ENCODE data around the gene RABGGTA. TPM values are rescaled to one million over a fixed set of nuclear protein-coding genes. Genes with fewer than 3 reads are reported as not detected.
A peak's percentile ranks its signal among the peaks of the same experiment; 100 is the strongest.

Gene RABGGTA
- total RNA-seq, 1 donor from 2014 or later: 25.9 TPM

DNA sequence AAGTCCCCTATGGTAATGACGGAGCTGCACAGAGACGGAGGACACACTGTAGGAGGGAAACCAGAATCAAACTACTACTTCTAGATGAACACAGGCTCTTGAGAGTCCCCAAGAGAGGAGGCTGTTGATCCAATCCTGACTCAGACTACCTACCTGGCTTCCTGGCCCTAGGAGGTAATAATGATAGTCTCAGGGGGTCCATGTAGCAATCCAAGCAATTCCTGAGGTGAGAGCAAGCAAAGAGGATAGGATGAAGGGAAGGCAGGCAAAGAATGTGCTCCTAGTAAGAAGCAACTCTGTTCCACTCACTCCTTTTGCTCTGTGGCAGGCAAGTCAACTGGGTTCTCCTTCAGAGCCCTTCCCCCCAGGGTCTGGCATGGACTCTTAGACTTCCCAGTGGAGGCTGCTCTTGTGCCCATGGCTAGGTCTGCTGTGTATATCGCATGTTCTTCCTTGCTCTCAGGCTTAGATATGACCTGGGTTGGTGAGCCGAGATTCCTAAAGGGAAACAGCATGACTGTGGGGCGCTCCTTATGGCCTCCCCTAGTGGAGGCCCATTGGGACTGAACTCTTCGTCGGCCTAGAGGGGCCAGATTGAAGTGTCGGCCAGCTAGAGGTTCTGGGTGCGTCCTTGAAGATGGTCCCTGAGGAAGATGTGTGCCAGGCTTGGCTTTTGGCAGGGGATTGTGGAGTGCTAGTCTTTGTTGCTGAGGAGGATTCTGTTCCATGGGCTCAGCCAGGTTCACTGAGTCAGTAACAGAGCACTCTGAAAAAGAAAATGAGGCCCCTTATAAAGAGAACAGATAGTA, 31.1 kb downstream of the RABGGTA start:
- Mint-ChIP-seq H3K36me3 (ENCODE audit: insufficient read depth) (peaks cover 24% of the 10 kb centered on the region), H3K4me3 (ENCODE audit: low read depth) (peak overlapping the region; percentile 97), H3K27me3 (no peaks in the 10 kb centered on the region), H3K27ac (no peak overlapping the region), H3K4me1 (ENCODE audit: low read depth) (peaks cover 11% of the 10 kb centered on the region), H3K9me3 (ENCODE audit: low read depth) (no peaks in the 10 kb centered on the region)
- DNase-seq (ENCODE audit: low spot score, unreplicated experiment): no peak
- TF ChIP-seq, protein P1, sequence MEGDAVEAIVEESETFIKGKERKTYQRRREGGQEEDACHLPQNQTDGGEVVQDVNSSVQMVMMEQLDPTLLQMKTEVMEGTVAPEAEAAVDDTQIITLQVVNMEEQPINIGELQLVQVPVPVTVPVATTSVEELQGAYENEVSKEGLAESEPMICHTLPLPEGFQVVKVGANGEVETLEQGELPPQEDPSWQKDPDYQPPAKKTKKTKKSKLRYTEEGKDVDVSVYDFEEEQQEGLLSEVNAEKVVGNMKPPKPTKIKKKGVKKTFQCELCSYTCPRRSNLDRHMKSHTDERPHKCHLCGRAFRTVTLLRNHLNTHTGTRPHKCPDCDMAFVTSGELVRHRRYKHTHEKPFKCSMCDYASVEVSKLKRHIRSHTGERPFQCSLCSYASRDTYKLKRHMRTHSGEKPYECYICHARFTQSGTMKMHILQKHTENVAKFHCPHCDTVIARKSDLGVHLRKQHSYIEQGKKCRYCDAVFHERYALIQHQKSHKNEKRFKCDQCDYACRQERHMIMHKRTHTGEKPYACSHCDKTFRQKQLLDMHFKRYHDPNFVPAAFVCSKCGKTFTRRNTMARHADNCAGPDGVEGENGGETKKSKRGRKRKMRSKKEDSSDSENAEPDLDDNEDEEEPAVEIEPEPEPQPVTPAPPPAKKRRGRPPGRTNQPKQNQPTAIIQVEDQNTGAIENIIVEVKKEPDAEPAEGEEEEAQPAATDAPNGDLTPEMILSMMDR (IDR thresholded peaks at IDR 0.05; ENCODE audit: unreplicated experiment): no peak

DNA sequence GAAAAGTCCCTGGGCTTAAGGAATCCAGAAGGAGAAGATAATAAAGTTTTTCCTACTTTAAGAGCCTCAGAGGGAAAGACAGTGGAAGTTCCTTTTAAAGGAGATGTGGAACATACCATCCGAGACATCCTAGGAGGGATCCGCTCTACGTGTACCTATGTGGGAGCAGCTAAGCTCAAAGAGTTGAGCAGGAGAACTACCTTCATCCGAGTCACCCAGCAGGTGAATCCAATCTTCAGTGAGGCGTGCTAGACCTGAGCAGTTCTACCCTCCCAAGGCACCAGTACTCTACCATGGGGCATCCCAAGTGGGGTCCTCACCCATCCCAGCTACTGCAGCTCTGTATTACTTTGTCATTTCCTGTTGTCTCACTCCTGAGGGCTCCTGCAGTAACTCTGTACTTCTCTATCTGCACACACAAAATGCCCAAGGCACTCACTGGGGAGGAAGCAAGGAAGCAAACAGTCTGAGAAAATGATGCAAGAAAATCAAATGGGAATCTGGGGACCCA, 32.8 kb downstream of the RABGGTA start:
- H3K27me3 Mint-ChIP-seq: no peaks in the 10 kb centered on the region
- TF ChIP-seq, protein P1 (IDR thresholded peaks at IDR 0.05; ENCODE audit: unreplicated experiment): no peak
- H3K36me3 Mint-ChIP-seq (ENCODE audit: insufficient read depth): peaks cover 24% of the 10 kb centered on the region
- peaks cover 11% of the 10 kb centered on the region for H3K4me1 Mint-ChIP-seq (ENCODE audit: low read depth)
- DNase-seq (ENCODE audit: low spot score, unreplicated experiment): no peak
- H3K27ac Mint-ChIP-seq: peak overlapping the region; percentile 65
- no peak overlapping the region for H3K4me3 Mint-ChIP-seq (ENCODE audit: low read depth)
- no peaks in the 10 kb centered on the region for H3K9me3 Mint-ChIP-seq (ENCODE audit: low read depth)

DNA sequence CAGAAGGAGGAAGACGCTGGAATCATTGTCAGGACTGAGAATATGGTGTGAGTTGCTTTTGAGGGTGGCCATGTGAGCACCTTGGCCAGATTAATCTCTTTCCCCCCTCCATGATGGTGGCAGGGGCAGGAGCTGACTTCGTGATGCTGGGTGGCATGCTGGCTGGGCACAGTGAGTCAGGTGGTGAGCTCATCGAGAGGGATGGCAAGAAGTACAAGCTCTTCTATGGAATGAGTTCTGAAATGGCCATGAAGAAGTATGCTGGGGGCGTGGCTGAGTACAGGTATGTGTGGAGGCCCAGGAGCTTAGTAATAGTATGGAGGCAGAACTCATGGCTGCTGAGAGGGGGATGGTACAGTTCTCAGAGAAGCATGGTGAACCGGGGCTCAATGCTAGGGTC, 33.3 kb downstream of the RABGGTA start:
- peak overlapping the region; percentile 65 for H3K27ac Mint-ChIP-seq
- H3K4me1 Mint-ChIP-seq (ENCODE audit: low read depth): peaks cover 14% of the 10 kb centered on the region
- no peak overlapping the region for H3K4me3 Mint-ChIP-seq (ENCODE audit: low read depth)
- TF ChIP-seq, protein P1 (IDR thresholded peaks at IDR 0.05; ENCODE audit: unreplicated experiment): no peak
- no peaks in the 10 kb centered on the region for H3K9me3 Mint-ChIP-seq (ENCODE audit: low read depth)
- H3K27me3 Mint-ChIP-seq: no peaks in the 10 kb centered on the region
- no peak for DNase-seq (ENCODE audit: low spot score, unreplicated experiment)
- peaks cover 24% of the 10 kb centered on the region for H3K36me3 Mint-ChIP-seq (ENCODE audit: insufficient read depth)

DNA sequence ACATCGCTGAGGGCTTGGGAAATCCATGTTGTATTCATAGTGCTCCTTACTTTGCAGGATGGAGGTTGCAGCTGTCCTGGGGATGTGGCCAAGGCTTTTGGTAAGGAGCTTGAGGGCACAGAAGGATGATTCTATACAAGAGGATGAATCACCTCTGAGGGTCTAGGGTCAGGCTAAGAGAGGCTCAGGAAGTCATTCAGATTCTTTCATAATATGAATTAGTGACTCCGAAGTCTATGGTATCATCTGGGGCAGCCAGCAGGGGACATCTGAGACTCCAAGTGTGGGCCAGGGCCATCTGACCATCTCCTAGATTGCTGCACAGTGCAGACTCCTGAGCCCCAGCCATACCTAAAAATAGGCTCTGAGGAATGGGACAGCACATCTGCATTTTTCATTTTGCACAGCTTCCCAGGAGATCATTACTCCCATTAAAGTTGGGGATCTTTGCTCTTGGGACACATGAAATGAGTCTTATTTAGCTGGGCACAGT, 33.9 kb downstream of the RABGGTA start:
- H3K4me1 Mint-ChIP-seq (ENCODE audit: low read depth): peaks cover 12% of the 10 kb centered on the region
- TF ChIP-seq, protein P1 (IDR thresholded peaks at IDR 0.05; ENCODE audit: unreplicated experiment): no peak
- peaks cover 24% of the 10 kb centered on the region for H3K36me3 Mint-ChIP-seq (ENCODE audit: insufficient read depth)
- no peaks in the 10 kb centered on the region for H3K9me3 Mint-ChIP-seq (ENCODE audit: low read depth)
- no peaks in the 10 kb centered on the region for H3K27me3 Mint-ChIP-seq
- no peak overlapping the region for H3K4me3 Mint-ChIP-seq (ENCODE audit: low read depth)
- H3K27ac Mint-ChIP-seq: no peak overlapping the region
- no peak for DNase-seq (ENCODE audit: low spot score, unreplicated experiment)

DNA sequence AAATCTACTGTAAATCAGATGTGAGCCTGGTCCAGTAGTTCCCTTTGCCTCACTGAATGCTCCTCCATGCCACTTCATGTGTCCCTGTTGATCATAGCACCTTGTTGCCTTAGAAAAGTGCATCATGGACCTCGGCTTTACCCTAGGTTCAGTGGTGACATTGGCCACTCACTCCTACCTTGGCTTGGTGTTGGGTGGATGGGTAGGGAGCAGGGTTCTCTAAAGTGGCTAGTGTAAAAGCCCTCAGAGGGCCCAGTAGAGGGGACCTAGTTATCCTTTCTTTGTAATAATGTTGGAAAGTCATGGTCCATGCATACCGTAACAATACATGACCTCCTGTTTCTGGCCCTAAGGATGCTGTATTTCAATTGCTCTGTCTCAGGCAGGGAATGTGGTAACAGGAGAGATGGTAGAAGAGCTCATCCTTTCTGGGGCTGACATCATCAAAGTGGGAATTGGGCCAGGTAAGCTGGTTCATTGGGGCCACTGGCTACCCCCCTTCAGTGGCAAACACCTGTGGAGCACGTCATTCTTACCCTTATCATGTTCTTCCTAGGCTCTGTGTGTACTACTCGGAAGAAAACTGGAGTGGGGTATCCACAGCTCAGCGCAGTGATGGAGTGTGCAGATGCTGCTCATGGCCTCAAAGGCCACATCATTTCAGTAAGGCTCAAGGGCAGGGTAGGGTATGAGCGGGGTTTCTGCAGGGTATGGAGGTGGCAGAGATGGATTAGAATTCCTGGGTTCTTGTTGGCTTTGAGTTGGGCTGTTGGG, 34.5 kb downstream of the RABGGTA start:
- Mint-ChIP-seq H3K4me3 (ENCODE audit: low read depth) (no peak overlapping the region), H3K36me3 (ENCODE audit: insufficient read depth) (peaks cover 24% of the 10 kb centered on the region), H3K27me3 (no peaks in the 10 kb centered on the region), H3K4me1 (ENCODE audit: low read depth) (peaks cover 12% of the 10 kb centered on the region), H3K27ac (no peak overlapping the region), H3K9me3 (ENCODE audit: low read depth) (no peaks in the 10 kb centered on the region)
- DNase-seq (ENCODE audit: low spot score, unreplicated experiment): no peak
- TF ChIP-seq, protein P1 (IDR thresholded peaks at IDR 0.05; ENCODE audit: unreplicated experiment): no peak

All from progenitor cell of endocrine pancreas (in vitro differentiated cells).